GM12874 (cell line): ENCODE measurements around the gene DLGAP4.

ENCODE experiments used
- CTCF ChIP-seq: IDR thresholded peaks from 2 replicates; pipeline ENCODE4 v1.5.1; 2011; ENCODE audit warnings: low read depth, mild to moderate bottlenecking, control low read depth, low read length, moderate library complexity; ENCODE audit not compliant: insufficient read depth

The DLGAP4 gene

GRCh38 chr20:36305602-36306551 lies at the start of gene DLGAP4:
Gene DLGAP4, plus strand, starts transcription at chr20:36306339. Its CDS starts 125,379 bp downstream, at chr20:36431718.
- TF ChIP-seq CTCF: no peak

GRCh38 chr20:36259177-36260061 lies 46.7 kb upstream of the DLGAP4 start:
- no peak for TF ChIP-seq CTCF

- no peak for TF ChIP-seq CTCF
Measured at GRCh38 chr20:36260316-36260715, 45.8 kb upstream of the DLGAP4 start.

GRCh38 chr20:36261389-36262105 lies 44.6 kb upstream of the DLGAP4 start:
- no peak for TF ChIP-seq CTCF

- TF ChIP-seq CTCF: no peak
Measured at GRCh38 chr20:36262440-36262839, 43.7 kb upstream of the DLGAP4 start.

GRCh38 chr20:36264426-36265246 lies 41.5 kb upstream of the DLGAP4 start:
- no peak for TF ChIP-seq CTCF
